ENCODE data around the gene PDCD1LG2.

- TF ChIP-seq CTCF (IDR thresholded peaks at IDR 0.05), result no peak
- TF ChIP-seq REST (IDR thresholded peaks at IDR 0.05; ENCODE audit: insufficient read depth in 1 of 2, low read depth in 2 of 2, low read length in 1 of 2), result no peak
Measured at GRCh38 chr9:5483306-5483705, 27.0 kb upstream of the PDCD1LG2 start.

Measured in Panc1 (cell line).